Liver (tissue), 9 donors: Measurements from ENCODE around the gene EVI5. TPM values are rescaled to one million over a fixed set of nuclear protein-coding genes. Genes with fewer than 3 reads are reported as not detected.

ENCODE experiments used
- DNase-seq: peaks from one replicate; pipeline ENCODE4 v3.0.0-alpha.2; 2017; ENCODE audit warnings: low spot score
- H3K27ac ChIP-seq, 2 donors: one replicate each; pipeline ENCODE4 v1.7.0; 2013; ENCODE audit warnings: inconsistent platforms in 2 of 2, low read length in 2 of 2, control low read depth in 1 of 2, low read depth in 1 of 2, mild to moderate bottlenecking in 1 of 2
- H3K27me3 ChIP-seq, 4 donors: one replicate each; pipeline versions ENCODE4 v1.6.1 to v1.7.0; 2013; ENCODE audit warnings: low read length in 3 of 4, inconsistent platforms in 1 of 4, mild to moderate bottlenecking in 1 of 4, moderate library complexity in 1 of 4; ENCODE audit not compliant: control insufficient read depth in 4 of 4, insufficient read depth in 4 of 4
- H3K36me3 ChIP-seq, 4 donors: one replicate each; pipeline versions ENCODE4 v1.6.1 to v1.7.0; 2013; ENCODE audit warnings: low read length in 3 of 4, mild to moderate bottlenecking in 3 of 4, low read depth in 1 of 4, moderate library complexity in 1 of 4; ENCODE audit not compliant: control insufficient read depth in 4 of 4, insufficient read depth in 3 of 4
- H3K4me1 ChIP-seq, 4 donors: one replicate each; pipeline versions ENCODE4 v1.6.1 to v1.7.0; 2013; ENCODE audit warnings: low read length in 3 of 4, mild to moderate bottlenecking in 3 of 4, moderate library complexity in 1 of 4; ENCODE audit not compliant: control insufficient read depth in 4 of 4, insufficient read depth in 4 of 4
- H3K4me3 ChIP-seq, 3 donors: one replicate each; pipeline versions ENCODE4 v1.6.1 to v1.7.0; 2013; ENCODE audit warnings: low read length in 3 of 3, control low read depth in 1 of 3, low read depth in 1 of 3, mild to moderate bottlenecking in 1 of 3
- H3K9ac ChIP-seq, 2 donors: one replicate each; pipeline ENCODE4 v1.7.0; 2013; ENCODE audit warnings: low read length in 2 of 2, mild to moderate bottlenecking in 2 of 2, moderate library complexity in 2 of 2, control low read depth in 1 of 2, low read depth in 1 of 2
- H3K9me3 ChIP-seq, 4 donors: one replicate each; pipeline versions ENCODE4 v1.6.1 to v1.7.0; 2013; ENCODE audit warnings: low read length in 3 of 4; ENCODE audit not compliant: control insufficient read depth in 4 of 4
- CTCF ChIP-seq: fragments of 150-350 bp; IDR thresholded peaks from 2 replicates; pipeline ENCODE4 v1.5.1; 2017; ENCODE audit warnings: improper control_type of control experiment, low read depth, low read length; ENCODE audit not compliant: missing input control
- EGR1 ChIP-seq, 2 donors: IDR thresholded peaks; 2 replicates each; pipeline ENCODE4 v1.6.1; 2016 to 2018; ENCODE audit warnings: antibody characterized with exemption in 2 of 2, low read depth in 2 of 2
- FOXA1 ChIP-seq: IDR thresholded peaks from 2 replicates; pipeline ENCODE4 v1.6.1; 2016; ENCODE audit warnings: antibody characterized with exemption
- FOXA2 ChIP-seq: IDR thresholded peaks from 2 replicates; pipeline ENCODE4 v1.6.1; 2016; ENCODE audit warnings: antibody characterized with exemption
- GABPA ChIP-seq, 2 donors: IDR thresholded peaks in 1 of 2; conservative IDR thresholded peaks in 1 of 2; 2 replicates each; pipeline ENCODE4 v1.6.1; 2016; ENCODE audit warnings: antibody characterized with exemption in 2 of 2, mild to moderate bottlenecking in 1 of 2, moderate library complexity in 1 of 2
- HNF4A ChIP-seq, 2 donors: conservative IDR thresholded peaks; 2 replicates each; pipeline ENCODE4 v1.6.1; 2016; ENCODE audit warnings: antibody characterized with exemption in 2 of 2, mild to moderate bottlenecking in 2 of 2
- HNF4G ChIP-seq: IDR thresholded peaks from 2 replicates; pipeline ENCODE4 v1.6.1; 2016; ENCODE audit warnings: antibody characterized with exemption
- JUND ChIP-seq, 2 donors: IDR thresholded peaks; 2 replicates each; pipeline ENCODE4 v1.6.1; 2016; ENCODE audit warnings: antibody characterized with exemption in 2 of 2
- MAX ChIP-seq: IDR thresholded peaks from 2 replicates; pipeline ENCODE4 v1.6.1; 2016; ENCODE audit warnings: antibody characterized with exemption
- NR2F2 ChIP-seq: IDR thresholded peaks from 2 replicates; pipeline ENCODE4 v1.6.1; 2016; ENCODE audit warnings: antibody characterized with exemption
- RAD21 ChIP-seq, 2 donors: IDR thresholded peaks; 2 replicates each; pipeline ENCODE4 v1.6.1; 2016; ENCODE audit warnings: antibody characterized with exemption in 2 of 2, mild to moderate bottlenecking in 2 of 2
- REST ChIP-seq: IDR thresholded peaks from 2 replicates; pipeline ENCODE4 v1.6.1; 2016; ENCODE audit warnings: antibody characterized with exemption, mild to moderate bottlenecking
- RXRA ChIP-seq, 2 donors: IDR thresholded peaks; 2 replicates each; pipeline ENCODE4 v1.6.1; 2017 to 2018; ENCODE audit warnings: antibody characterized with exemption in 2 of 2, mild to moderate bottlenecking in 1 of 2
- SP1 ChIP-seq: IDR thresholded peaks from 2 replicates; pipeline ENCODE4 v1.6.1; 2018; ENCODE audit warnings: antibody characterized with exemption, mild to moderate bottlenecking
- TAF1 ChIP-seq: conservative IDR thresholded peaks from 2 replicates; pipeline ENCODE4 v1.6.1; 2016; ENCODE audit warnings: antibody characterized with exemption, mild to moderate bottlenecking
- YY1 ChIP-seq: IDR thresholded peaks from 2 replicates; pipeline ENCODE4 v1.6.1; 2016; ENCODE audit warnings: antibody characterized with exemption, mild to moderate bottlenecking
- WGBS: extraction: QIAGEN DNeasy Blood & Tissue Kit; methylation state at CpG from one replicate; pipeline ENCODE4 v1.1.7; 2013; 5-methylcytosine and 5-hydroxymethylcytosine counted together
- polyA plus RNA-seq, 2 donors: library from polyadenylated mRNA; stranded (reverse) in 1 of 2; unstranded in 1 of 2; fragments of 200-250 nt in 1 of 2; fragments of >200 nt in 1 of 2; fragmentation: Nextera tagmentation in 1 of 2; extraction: Ambion mirVana in 1 of 2; gene quantifications; one replicate each; pipeline versions ENCODE4 v1.2.1 to v1.2.3, GENCODE V29; 2013 to 2015
- total RNA-seq, 2 donors: library from RNA; depleted of rRNA; stranded (reverse); fragments of >200 nt; gene quantifications; one replicate each; pipeline ENCODE4 v1.2.3, GENCODE V29; 2014
- TF ChIP-seq, protein P1 (sequence below): IDR thresholded peaks from 2 replicates; pipeline ENCODE4 v1.6.1; 2016; ENCODE audit warnings: antibody characterized with exemption
- TF ChIP-seq, protein P2 (sequence below): IDR thresholded peaks from 2 replicates; pipeline ENCODE4 v1.6.1; 2016; ENCODE audit warnings: antibody characterized with exemption
- donor health status: healthy.
- donor health status: healthy.
- donor health status: healthy.
- donor health status: healthy.
- donor health status: healthy.

Gene EVI5
- total and polyA plus RNA-seq, 4 donors = 4.0 to 35.9 (median 19.1) TPM

DNA sequence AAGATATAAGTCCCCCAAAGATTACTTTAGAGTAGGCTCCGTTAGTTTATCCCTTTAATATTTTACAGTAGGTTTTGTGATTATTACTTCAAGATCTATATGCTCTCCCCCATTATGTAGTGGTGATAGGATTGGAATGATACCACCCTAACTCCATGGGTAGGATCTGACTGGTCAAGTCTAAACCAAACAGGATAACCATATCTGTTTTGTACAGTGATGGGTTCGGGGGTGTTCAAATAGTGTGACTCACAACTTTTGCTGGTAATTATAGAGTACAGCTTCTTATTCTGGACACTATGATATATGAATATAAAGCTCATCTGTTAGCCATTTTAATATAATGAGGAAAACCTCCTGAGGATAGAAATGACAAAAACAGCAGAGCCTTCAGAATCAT lies 212.4 kb downstream of the EVI5 start:
- Histone ChIP-seq H3K27me3 (no peaks in the 10 kb centered on the region), H3K9me3 (no peaks in the 10 kb centered on the region), H3K4me3 (no peak overlapping the region), H3K4me1 (no peaks in the 10 kb centered on the region), H3K36me3 (peaks cover 0 to 6% (median 0%) of the 10 kb centered on the region in 4 donors), H3K9ac (no peak overlapping the region), H3K27ac (no peak overlapping the region)
- no peak for TF ChIP-seq MAX
- no peak for TF ChIP-seq TAF1
- TF ChIP-seq REST = no peak
- TF ChIP-seq EGR1 (IDR thresholded peaks at IDR 0.05; ENCODE audit: low read depth in 2 of 2) = no peak
- TF ChIP-seq, protein P1, sequence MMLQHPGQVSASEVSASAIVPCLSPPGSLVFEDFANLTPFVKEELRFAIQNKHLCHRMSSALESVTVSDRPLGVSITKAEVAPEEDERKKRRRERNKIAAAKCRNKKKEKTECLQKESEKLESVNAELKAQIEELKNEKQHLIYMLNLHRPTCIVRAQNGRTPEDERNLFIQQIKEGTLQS = no peak
- TF ChIP-seq GABPA (IDR thresholded peaks at IDR 0.05 in 1 of 2, conservative IDR thresholded peaks at IDR 0.05 in 1 of 2) = no peak
- no peak for TF ChIP-seq HNF4A (conservative IDR thresholded peaks at IDR 0.05)
- TF ChIP-seq FOXA1 = no peak
- no peak for TF ChIP-seq FOXA2
- TF ChIP-seq SP1 = no peak
- TF ChIP-seq RXRA (IDR thresholded peaks at IDR 0.05) = no peak
- TF ChIP-seq JUND (IDR thresholded peaks at IDR 0.05) = no peak
- no peak for TF ChIP-seq CTCF
- TF ChIP-seq RAD21 (IDR thresholded peaks at IDR 0.05) = no peak
- no peak for TF ChIP-seq NR2F2
- TF ChIP-seq, protein P2, sequence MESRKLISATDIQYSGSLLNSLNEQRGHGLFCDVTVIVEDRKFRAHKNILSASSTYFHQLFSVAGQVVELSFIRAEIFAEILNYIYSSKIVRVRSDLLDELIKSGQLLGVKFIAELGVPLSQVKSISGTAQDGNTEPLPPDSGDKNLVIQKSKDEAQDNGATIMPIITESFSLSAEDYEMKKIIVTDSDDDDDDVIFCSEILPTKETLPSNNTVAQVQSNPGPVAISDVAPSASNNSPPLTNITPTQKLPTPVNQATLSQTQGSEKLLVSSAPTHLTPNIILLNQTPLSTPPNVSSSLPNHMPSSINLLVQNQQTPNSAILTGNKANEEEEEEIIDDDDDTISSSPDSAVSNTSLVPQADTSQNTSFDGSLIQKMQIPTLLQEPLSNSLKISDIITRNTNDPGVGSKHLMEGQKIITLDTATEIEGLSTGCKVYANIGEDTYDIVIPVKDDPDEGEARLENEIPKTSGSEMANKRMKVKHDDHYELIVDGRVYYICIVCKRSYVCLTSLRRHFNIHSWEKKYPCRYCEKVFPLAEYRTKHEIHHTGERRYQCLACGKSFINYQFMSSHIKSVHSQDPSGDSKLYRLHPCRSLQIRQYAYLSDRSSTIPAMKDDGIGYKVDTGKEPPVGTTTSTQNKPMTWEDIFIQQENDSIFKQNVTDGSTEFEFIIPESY = no peak
- TF ChIP-seq YY1 = no peak
- no peak for TF ChIP-seq HNF4G
- 47% methylated on average over 2 of the region's 2 CpGs for WGBS
- DNase-seq = no peak
